Sigmoid colon (tissue), 7 donors: ENCODE results near the gene RASGRF2. TPM values are rescaled to one million over a fixed set of nuclear protein-coding genes. Genes with fewer than 3 reads are reported as not detected.
A peak's percentile ranks its signal among the peaks of the same experiment; 100 is the strongest.

Experiments
- DNase-seq: peaks from one replicate; pipeline ENCODE4 v3.0.0-alpha.2; 2019
- H3K27ac ChIP-seq, 4 donors: fragments of 200-600 bp; sonication (generic); one replicate each; pipeline ENCODE4 v1.5.1; 2016 to 2019; ENCODE audit warnings: mild to moderate bottlenecking in 1 of 4
- H3K27me3 ChIP-seq, 3 donors: fragments of 200-600 bp; sonication (generic); one replicate each; pipeline ENCODE4 v1.5.1; 2019; ENCODE audit warnings: mild to moderate bottlenecking in 1 of 3
- H3K36me3 ChIP-seq, 4 donors: fragments of 200-600 bp; sonication (generic); one replicate each; pipeline ENCODE4 v1.5.1; 2016 to 2019
- H3K4me1 ChIP-seq, 4 donors: fragments of 200-600 bp; sonication (generic); one replicate each; pipeline ENCODE4 v1.5.1; 2017 to 2019
- H3K4me3 ChIP-seq, 4 donors: fragments of 200-600 bp; sonication (generic); one replicate each; pipeline ENCODE4 v1.5.1; 2017 to 2019; ENCODE audit warnings: mild to moderate bottlenecking in 2 of 4, moderate library complexity in 1 of 4
- H3K9me3 ChIP-seq, 4 donors: fragments of 200-600 bp in 3 of 4; sonication (generic) in 3 of 4; one replicate each; pipeline versions ENCODE4 v1.5.1 to v1.6.1; 2013 to 2019
- CTCF ChIP-seq, 4 experiments: fragments of 450-650 bp in 3 of 4; fragments of 200-600 bp in 1 of 4; IDR thresholded peaks; one replicate each; pipeline ENCODE4 v1.5.1; 2016 to 2019; ENCODE audit warnings: antibody characterized with exemption in 4 of 4, mild to moderate bottlenecking in 3 of 4, moderate library complexity in 2 of 4
- EP300 ChIP-seq, 4 donors: sonication (generic); formaldehyde crosslinking; IDR thresholded peaks; one replicate each; pipeline ENCODE4 v1.6.1; 2017; ENCODE audit warnings: antibody characterized with exemption in 4 of 4
- POLR2A ChIP-seq, 2 donors: fragments of 450-650 bp; IDR thresholded peaks; one replicate each; pipeline ENCODE4 v1.6.1; 2016; ENCODE audit warnings: antibody characterized with exemption in 2 of 2, mild to moderate bottlenecking in 2 of 2, moderate library complexity in 2 of 2
- POLR2AphosphoS5 ChIP-seq, 4 donors: sonication (generic); formaldehyde crosslinking; IDR thresholded peaks; one replicate each; pipeline ENCODE4 v1.6.1; 2017; ENCODE audit warnings: antibody characterized with exemption in 4 of 4
- WGBS, 2 donors: extraction: QIAGEN DNeasy Blood & Tissue Kit; methylation state at CpG; one replicate each; pipeline ENCODE4 v1.1.7; 2013; 5-methylcytosine and 5-hydroxymethylcytosine counted together
- intact Hi-C: fragments of 100-400 bp; cut with DNase I; formaldehyde crosslinking; loops from one replicate; pipeline ENCODE4 v1.15.1; 2023
- polyA plus RNA-seq, 3 donors: library from polyadenylated mRNA; stranded (reverse); fragments of 200-250 nt; gene quantifications; one replicate each; pipeline ENCODE4 v1.2.3, GENCODE V29; 2013
- total RNA-seq, 4 donors: library from RNA; depleted of rRNA; stranded (reverse); fragments of >200 nt; gene quantifications; one replicate each; pipeline ENCODE4 v1.1.0, GENCODE V29; 2016
- donor health status: healthy with polysubstance abuse.
- donor health status: Bipolar disorder and iron deficiency.
- donor health status: healthy.

The RASGRF2 gene
- total and polyA plus RNA-seq, 7 donors = under 0.01 to 9.5 (median 6.8) TPM

GRCh38 chr5:80959138-80959537, 1.0 kb upstream of the RASGRF2 start:
- H3K4me3 ChIP-seq = no peak overlapping the region
- WGBS, 2 donors = 81 to 84% methylated on average over 8 of the region's 8 CpGs
- no peak overlapping the region for H3K27ac ChIP-seq
- peaks cover 0 to 13% (median 8%) of the 10 kb centered on the region in 4 donors for H3K4me1 ChIP-seq
- intact Hi-C loops = no loop called here
- H3K27me3 ChIP-seq = peaks cover 0 to 39% (median 16%) of the 10 kb centered on the region in 3 donors
- DNase-seq = no peak
- H3K9me3 ChIP-seq = no peaks in the 10 kb centered on the region
- no peak for TF ChIP-seq EP300 (IDR thresholded peaks at IDR 0.05)
- TF ChIP-seq POLR2AphosphoS5 (IDR thresholded peaks at IDR 0.05) = no peak
- TF ChIP-seq CTCF (IDR thresholded peaks at IDR 0.05) = no peak
- no peak for TF ChIP-seq POLR2A (IDR thresholded peaks at IDR 0.05)
- H3K36me3 ChIP-seq = no peaks in the 10 kb centered on the region

- no peak for DNase-seq
Measured at GRCh38 chr5:80960531-80961375, 590 bp downstream of the RASGRF2 start.

GRCh38 chr5:80961376-80962281, 1.5 kb downstream of the RASGRF2 start:
- peak overlapping the region; percentile 68 to 75 (median 72) for H3K27ac ChIP-seq
- H3K9me3 ChIP-seq = no peaks in the 10 kb centered on the region
- no peaks in the 10 kb centered on the region for H3K36me3 ChIP-seq
- intact Hi-C loops = loop anchor here (5.0 to 10.0 kb wide), 4 partner anchors 103 to 233 kb away; no protein-coding TSS in a partner anchor
- 8 to 32% methylated on average over 18 of the region's 18 CpGs for WGBS, 2 donors
- TF ChIP-seq POLR2A (IDR thresholded peaks at IDR 0.05) (no peak), EP300 (IDR thresholded peaks at IDR 0.05) (no peak), POLR2AphosphoS5 (IDR thresholded peaks at IDR 0.05) (no peak), CTCF (IDR thresholded peaks at IDR 0.05) (no peak)
- no peak for DNase-seq
- H3K4me1 ChIP-seq = peaks cover 0 to 13% (median 8%) of the 10 kb centered on the region in 4 donors
- H3K4me3 ChIP-seq = peak overlapping the region; percentile 37 to 55 (median 51)
- H3K27me3 ChIP-seq = peaks cover 0 to 36% (median 16%) of the 10 kb centered on the region in 3 donors

More at GRCh38 chr5:80960531-80961375, 590 bp downstream of the RASGRF2 start:
- intact Hi-C loops = loop anchor here (5.0 to 10.0 kb wide), 4 partner anchors 104 to 234 kb away; no protein-coding TSS in a partner anchor
- Histone ChIP-seq H3K27me3 (peaks cover 0 to 36% (median 16%) of the 10 kb centered on the region in 3 donors), H3K4me3 (peak overlapping the region; percentile 37 to 55 (median 51)), H3K4me1 (peaks cover 0 to 13% (median 8%) of the 10 kb centered on the region in 4 donors), H3K36me3 (no peaks in the 10 kb centered on the region), H3K9me3 (no peaks in the 10 kb centered on the region), H3K27ac (peak overlapping the region; percentile 68 to 75 (median 72))
- WGBS, 2 donors = 1 to 2% methylated on average over 84 of the region's 84 CpGs
- TF ChIP-seq CTCF (IDR thresholded peaks at IDR 0.05) = no peak
- no peak for TF ChIP-seq POLR2AphosphoS5 (IDR thresholded peaks at IDR 0.05)
- no peak for TF ChIP-seq POLR2A (IDR thresholded peaks at IDR 0.05)
- no peak for TF ChIP-seq EP300 (IDR thresholded peaks at IDR 0.05)

- 88 to 90% methylated on average over 2 of the region's 2 CpGs for WGBS, 2 donors
- Histone ChIP-seq H3K9me3 (no peaks in the 10 kb centered on the region), H3K36me3 (no peaks in the 10 kb centered on the region), H3K27me3 (peaks cover 0 to 31% (median 16%) of the 10 kb centered on the region in 3 donors), H3K27ac (peak overlapping the region in 2 of 4 donors; percentile 23 to 75), H3K4me1 (peaks cover 0 to 22% (median 15%) of the 10 kb centered on the region in 4 donors), H3K4me3 (no peak overlapping the region)
- intact Hi-C loops = loop anchor here (5.0 to 10.0 kb wide), 4 partner anchors 102 to 232 kb away; no protein-coding TSS in a partner anchor
- DNase-seq = no peak
- TF ChIP-seq EP300 (IDR thresholded peaks at IDR 0.05) = no peak
- no peak for TF ChIP-seq POLR2AphosphoS5 (IDR thresholded peaks at IDR 0.05)
- no peak for TF ChIP-seq POLR2A (IDR thresholded peaks at IDR 0.05)
- no peak for TF ChIP-seq CTCF (IDR thresholded peaks at IDR 0.05)
Measured at GRCh38 chr5:80962630-80963520, 2.7 kb downstream of the RASGRF2 start.
